ENCODE measurements around the gene MOB2.

Gene MOB2

DNA sequence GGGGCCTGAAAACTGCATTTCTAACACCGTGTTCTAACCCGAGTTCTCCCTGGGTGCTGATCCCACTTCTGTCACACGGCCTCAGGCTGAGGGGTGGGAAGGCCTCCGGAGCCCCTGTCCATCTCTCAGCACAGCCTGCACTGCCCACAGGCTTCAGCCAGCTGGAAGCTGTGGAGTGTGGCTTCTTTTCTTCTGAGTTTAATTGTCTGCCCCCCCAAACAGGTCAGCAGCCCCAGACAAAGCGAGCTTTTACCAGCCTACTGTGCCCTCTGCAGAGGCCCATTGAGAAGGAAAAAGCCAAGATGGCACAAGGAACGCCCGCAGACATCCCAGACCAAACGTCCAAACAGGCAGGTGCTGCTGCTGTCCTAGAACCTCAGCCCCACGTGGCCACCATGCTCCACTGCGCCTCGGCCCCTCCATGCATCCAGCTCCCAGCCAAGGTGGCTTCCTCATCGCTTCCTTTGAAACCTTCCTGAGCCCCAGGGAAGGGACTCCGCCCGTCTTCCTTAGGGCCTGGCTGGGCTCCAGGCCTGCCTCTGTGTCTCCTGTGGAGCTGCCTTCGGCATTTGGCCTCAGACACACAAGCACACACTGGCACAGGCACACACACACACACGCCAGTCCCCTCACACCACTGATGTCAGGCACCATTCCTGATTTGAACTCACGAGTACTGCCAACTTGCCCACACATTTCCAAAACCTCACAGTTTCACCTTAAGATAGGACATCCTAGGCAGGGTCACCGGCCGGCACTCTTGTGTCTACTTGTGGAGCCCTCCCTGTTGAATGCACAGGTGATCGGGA is 1.7 kb downstream of the MOB2 start:
- FAIRE-seq: no peak

GRCh38 chr11:1484061-1484671 is 2.4 kb downstream of the MOB2 start:
- FAIRE-seq: no peak

- FAIRE-seq: no peak
These were observed 3.1 kb downstream of the MOB2 start for GRCh38 chr11:1483445-1483961.

DNA sequence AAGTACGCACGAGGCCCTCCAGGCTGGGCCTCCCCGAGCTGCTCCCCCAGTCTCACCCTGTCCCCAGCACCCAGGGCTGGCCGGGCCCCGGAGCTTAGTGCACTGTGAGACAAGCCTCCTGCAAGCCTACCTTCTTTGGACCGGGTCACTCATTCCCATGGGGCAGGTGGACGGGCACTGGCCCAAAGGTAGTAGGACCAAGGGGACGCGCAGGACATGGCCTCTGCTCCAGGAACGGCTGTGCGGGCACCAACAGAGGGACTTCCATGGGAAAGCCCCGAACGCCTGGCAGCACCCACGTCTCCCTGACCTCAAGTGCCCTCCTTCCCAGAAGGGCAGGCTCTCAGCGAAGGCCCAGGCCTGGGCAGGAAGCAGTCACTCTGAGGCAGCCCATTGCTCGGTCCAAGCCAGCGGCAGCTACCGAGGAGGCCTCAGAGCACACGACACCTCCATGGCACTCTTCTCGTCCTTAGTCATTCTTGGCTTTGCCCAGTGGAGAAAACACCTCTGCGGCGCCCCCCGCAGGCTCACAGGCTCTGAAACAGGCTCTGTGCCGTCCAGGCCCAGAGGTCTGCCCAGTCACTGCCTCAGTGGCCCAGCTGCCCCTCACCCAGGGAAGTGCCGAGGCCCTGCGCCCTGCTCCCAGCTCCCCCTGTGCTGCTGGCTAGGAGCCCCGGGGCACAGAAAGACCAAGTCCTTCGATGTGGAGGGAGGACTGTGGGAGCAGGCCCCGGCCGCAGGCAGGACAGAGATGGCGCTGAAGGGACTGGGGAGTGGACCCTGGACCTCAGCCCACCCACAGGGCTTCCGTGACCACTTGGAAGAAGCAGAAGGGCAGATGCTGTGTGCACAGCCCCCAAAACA is 3.8 kb downstream of the MOB2 start:
- FAIRE-seq: no peak

- FAIRE-seq: no peak
These were observed 4.6 kb downstream of the MOB2 start for GRCh38 chr11:1481861-1482441.

DNA sequence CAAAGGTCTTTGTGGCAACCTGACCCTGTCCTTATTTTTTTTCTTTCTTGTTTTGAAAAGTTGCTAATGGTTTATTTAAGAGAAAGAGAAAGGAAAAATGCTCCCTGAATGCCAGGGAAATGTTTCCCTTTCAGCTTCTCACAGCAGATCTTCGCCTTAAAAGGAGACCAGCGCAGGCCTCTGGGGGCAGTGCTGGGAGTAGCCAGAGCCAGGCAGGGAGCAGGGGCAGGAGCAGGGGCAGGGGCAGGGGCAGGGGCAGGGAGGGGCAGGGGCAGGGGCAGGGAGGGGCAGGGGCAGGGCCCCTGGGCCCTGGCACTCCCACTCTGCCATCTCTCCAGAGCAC is 5.1 kb downstream of the MOB2 start:
- no peak for FAIRE-seq

GRCh38 chr11:1480555-1481482 is 5.8 kb downstream of the MOB2 start:
- no peak for FAIRE-seq

DNA sequence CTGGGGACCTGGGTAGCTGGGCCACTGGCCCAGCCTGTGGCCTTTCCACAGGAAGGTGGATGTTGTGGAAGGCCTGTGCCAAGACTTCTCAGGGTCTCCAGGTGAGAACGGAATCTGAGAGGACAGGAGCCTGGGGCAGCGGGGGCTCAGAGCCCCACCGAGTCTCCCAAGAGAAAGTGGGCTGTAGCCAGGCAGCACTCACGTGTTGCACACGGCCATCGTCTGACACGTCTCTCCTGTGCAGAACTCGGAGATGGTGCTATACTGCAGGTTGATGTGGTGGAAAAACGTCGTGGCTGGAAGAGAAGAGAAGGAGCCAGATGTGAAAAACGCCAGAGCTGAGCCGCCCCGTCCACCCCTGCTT is 6.4 kb downstream of the MOB2 start:
- no peak for FAIRE-seq

GRCh38 chr11:1479678-1480118 is 6.9 kb downstream of the MOB2 start:
- FAIRE-seq: no peak

- FAIRE-seq: no peak
These were observed 7.4 kb downstream of the MOB2 start for GRCh38 chr11:1479006-1479677.

GRCh38 chr11:1478544-1478943 is 8.0 kb downstream of the MOB2 start:
- FAIRE-seq: no peak

DNA sequence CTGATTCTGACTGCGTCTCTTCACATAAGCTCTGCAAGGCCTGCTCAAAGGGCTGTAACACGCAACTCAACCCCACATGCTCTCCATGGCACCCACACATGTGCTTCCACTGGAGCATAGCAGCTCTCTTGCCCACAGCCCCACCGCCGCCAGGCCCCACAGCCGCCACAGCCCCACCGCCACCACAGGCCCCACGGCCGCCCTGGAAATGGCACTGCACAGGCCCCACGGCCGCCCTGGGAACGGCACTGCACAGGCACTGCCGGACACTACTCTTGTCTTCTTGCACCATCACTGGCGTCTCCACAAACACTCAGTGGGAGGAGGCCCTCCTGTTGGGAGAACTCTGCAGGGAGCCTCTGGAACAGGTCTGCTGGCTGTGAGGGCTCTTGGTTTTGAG is 8.6 kb downstream of the MOB2 start:
- FAIRE-seq: no peak

DNA sequence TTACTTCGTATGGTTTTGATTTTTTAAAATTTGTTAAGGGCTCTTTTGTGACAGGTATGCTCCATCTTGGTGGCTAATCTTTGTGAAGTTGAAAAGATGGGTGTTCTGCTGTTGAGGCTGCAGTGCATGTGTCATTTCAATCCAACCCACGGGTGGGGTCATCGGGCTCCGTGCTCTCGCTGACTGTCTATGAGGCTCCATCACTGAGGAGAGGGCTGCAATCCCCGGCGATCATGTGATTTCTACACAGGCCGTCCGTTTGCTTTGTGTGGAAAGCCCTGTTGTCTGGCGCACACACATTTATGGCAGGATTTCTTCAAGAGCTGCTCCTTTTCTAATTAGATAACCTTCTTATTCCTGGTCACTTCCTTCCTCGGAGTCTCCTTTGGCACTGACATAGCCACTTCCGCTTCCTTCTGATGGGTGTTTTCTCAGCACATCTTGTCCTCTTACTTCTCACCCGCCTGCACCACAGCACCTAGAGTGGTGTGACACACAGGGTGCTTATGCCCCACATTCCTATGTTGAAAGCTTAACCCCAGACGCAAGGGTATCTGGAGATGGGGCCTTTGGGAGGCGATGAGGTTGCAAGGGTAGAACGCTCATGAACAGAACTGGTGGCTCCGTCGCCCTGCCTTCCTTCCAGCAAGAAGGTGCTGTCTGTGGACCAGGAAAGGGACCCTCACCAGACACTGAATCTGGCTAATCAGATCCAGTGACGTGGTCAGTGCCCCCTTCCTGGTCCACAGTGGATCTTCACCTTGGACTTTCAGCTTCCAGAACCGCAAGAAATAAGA is 9.4 kb downstream of the MOB2 start:
- no peak for FAIRE-seq

GRCh38 chr11:1475841-1476240 is 10.7 kb downstream of the MOB2 start:
- FAIRE-seq: no peak

- no peak for FAIRE-seq
These were observed 12.8 kb downstream of the MOB2 start for GRCh38 chr11:1473786-1474185.

- FAIRE-seq: no peak
These were observed 13.5 kb downstream of the MOB2 start for GRCh38 chr11:1473011-1473628.

DNA sequence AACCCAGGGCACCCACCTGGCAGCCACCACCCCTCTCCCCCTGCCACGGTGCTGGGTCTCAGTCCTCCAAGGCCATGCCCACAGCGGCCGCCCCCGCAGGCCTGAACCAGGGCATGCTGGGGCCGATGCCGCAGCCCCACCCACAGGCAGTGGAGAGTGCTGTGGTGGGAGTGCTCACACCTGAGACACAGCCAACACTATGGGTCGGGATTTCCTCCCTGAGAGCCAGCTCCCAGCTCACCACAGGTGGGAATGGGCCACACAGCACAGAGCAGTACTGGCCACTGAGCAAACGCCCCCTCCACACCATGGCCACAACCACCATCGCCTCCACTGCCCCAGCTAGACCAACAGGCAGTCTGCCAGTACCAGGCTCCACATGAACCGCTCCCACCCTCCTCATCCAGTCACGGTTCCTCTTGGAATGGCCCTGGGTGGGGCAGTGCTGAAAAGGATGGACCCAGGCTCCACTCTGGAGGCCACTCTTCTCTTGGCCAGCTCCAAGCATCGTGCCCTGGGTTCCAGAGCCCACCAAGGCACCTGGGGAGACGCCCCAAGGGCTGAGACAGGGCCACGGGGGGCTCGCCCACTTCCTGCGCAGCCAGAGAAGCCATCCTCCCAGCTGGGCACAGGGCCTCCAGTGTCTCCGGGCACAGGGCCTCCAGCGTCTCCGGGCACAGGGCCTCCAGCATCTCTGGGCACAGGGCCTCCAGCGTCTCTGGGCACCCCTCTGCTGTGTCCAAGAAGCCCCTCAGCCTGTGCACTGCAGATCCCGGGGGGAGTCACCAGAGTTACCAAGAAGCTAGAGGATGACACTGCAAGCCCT is 14.2 kb downstream of the MOB2 start:
- FAIRE-seq: no peak

DNA sequence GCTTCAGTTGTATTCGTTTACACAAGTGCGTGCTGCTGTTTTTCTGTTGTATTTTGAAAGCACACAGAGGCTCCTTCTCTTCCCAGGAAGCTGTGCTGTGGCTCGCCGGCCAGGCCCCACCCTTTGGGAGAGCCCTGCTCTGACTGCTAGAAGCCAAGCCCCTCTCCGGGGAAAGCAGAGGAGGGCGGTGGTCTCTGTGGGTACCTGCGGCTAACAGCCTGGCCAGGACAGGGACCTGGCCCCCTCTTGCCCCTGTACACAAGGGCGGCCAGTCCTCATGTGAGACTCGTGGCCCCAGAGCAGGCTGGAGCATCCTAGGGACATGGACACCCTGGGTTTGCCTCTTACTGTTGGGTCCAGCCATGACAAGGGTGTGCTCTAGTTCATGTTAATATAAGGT is 14.8 kb downstream of the MOB2 start:
- FAIRE-seq: no peak

Data from islet of Langerhans (tissue), 1 donor.